ENCODE data around the gene GCC2. TPM values are rescaled to one million over a fixed set of nuclear protein-coding genes. Genes with fewer than 3 reads are reported as not detected.
"Not testable (repeated sequence)": the region's sequence is repeated elsewhere in the genome, so short reads cannot be mapped to it uniquely, and the experiment has no call there.

GCC2 gene
- total RNA-seq, 1 experiment from 2014 or later, result 22.0 TPM

DNA sequence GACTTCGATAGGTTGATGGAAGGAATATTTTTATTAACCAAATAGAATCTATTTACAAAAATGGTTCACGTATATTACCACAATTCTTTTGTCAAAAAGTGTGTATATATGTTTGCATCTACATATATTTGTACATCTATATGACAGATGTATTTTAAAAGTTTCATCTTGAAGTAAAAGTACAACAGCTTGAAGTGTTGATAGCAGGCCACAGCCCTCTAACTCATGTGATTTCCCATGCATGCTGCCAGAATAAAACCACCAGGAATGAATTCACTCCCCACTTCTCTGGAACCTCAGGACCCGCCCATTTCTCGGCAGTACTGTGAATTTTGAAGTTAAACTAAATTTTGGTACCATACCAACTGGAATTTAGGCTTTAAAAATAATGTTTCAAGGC is 58.6 kb downstream of the GCC2 start:
- not testable (repeated sequence) for DNase-seq; H3K9me3 ChIP-seq (ENCODE audit: low read length); H2AFZ ChIP-seq (ENCODE audit: low read length); H3K4me2 ChIP-seq (ENCODE audit: low read depth, low read length, poor library complexity, severe bottlenecking); H3K27me3 ChIP-seq (ENCODE audit: low read length); H3K36me3 ChIP-seq (ENCODE audit: insufficient read depth, low read length); H4K20me1 ChIP-seq (ENCODE audit: insufficient read depth, low read depth, low read length); H3K27ac ChIP-seq (ENCODE audit: low read length); H3K4me3 ChIP-seq (ENCODE audit: low read length); H3K9me2 ChIP-seq (replicated peaks; ENCODE audit: insufficient read depth, low read length); H3K9ac ChIP-seq (ENCODE audit: low read length); H3K79me2 ChIP-seq (ENCODE audit: low read length); H3K4me1 ChIP-seq (ENCODE audit: low read length)

DNA sequence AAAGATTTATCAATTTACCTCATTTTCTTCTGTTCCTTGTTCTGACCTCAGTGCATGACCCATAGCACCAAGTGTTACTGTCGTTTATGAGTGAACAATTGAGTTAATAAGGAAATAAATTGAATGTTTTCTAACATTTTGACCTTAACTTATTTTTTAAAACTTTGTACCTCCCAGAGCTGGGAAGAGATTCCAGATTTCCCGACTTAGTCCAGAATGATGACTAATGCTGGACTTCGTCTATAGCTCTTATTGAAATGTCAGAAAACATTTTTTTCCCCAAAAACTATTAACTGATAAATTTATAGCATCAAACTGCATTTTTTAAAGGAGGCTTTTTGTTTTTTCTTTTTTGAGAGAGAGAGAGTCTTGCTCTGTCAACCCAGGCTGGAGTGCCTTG is 63.4 kb downstream of the GCC2 start:
- not testable (repeated sequence) for H4K20me1 ChIP-seq (ENCODE audit: insufficient read depth, low read depth, low read length); H3K4me3 ChIP-seq (ENCODE audit: low read length); H3K27me3 ChIP-seq (ENCODE audit: low read length); H3K27ac ChIP-seq (ENCODE audit: low read length); H3K9me3 ChIP-seq (ENCODE audit: low read length); H3K9ac ChIP-seq (ENCODE audit: low read length); H3K36me3 ChIP-seq (ENCODE audit: insufficient read depth, low read length); DNase-seq; H2AFZ ChIP-seq (ENCODE audit: low read length); H3K4me2 ChIP-seq (ENCODE audit: low read depth, low read length, poor library complexity, severe bottlenecking); H3K9me2 ChIP-seq (replicated peaks; ENCODE audit: insufficient read depth, low read length); H3K4me1 ChIP-seq (ENCODE audit: low read length); H3K79me2 ChIP-seq (ENCODE audit: low read length)

DNA sequence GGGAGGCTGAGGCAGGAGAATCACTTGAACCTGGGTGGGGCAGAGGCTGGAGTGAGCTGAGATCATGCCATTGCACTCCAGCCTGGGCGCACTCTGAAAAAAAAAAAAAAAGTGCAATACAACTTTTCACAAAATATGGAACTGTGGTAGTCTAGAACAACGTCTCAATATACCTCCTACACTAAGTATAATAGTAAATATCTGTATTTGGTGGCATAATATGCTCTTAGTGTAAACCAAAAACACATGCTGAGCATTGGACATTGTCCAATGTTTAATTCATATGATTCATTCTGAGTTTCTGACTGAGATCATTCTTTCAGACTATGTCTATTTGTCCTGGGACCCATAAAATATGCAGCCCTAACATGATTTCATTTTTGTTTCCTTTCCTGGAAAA is 65.5 kb downstream of the GCC2 start:
- not testable (repeated sequence) for H3K9ac ChIP-seq (ENCODE audit: low read length); H4K20me1 ChIP-seq (ENCODE audit: insufficient read depth, low read depth, low read length); H3K27ac ChIP-seq (ENCODE audit: low read length); H3K36me3 ChIP-seq (ENCODE audit: insufficient read depth, low read length); H3K79me2 ChIP-seq (ENCODE audit: low read length); H3K27me3 ChIP-seq (ENCODE audit: low read length); H3K4me1 ChIP-seq (ENCODE audit: low read length); H3K4me2 ChIP-seq (ENCODE audit: low read depth, low read length, poor library complexity, severe bottlenecking); H3K9me2 ChIP-seq (replicated peaks; ENCODE audit: insufficient read depth, low read length); H2AFZ ChIP-seq (ENCODE audit: low read length); H3K4me3 ChIP-seq (ENCODE audit: low read length); H3K9me3 ChIP-seq (ENCODE audit: low read length); DNase-seq

DNA sequence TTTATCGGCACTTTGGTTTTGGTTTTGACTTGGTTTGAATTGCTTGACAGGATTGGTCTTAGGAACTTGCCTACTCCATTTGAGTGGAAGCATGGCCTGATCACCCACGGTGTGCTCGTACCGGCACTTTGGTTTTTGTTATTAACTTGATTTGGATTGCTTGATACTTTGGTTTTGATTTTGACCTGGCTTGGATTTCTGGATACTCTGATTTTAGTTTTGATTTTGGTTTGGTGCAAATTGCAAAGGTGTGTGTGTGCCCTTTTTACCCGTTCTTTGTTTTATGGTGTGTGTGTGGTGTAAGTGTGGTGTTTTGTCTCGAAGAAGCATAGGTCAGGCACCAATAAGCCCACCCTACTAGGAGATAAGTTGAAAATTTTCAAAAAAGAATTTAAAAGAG is 75.7 kb downstream of the GCC2 start:
- not testable (repeated sequence) for H3K27ac ChIP-seq (ENCODE audit: low read length)

DNA sequence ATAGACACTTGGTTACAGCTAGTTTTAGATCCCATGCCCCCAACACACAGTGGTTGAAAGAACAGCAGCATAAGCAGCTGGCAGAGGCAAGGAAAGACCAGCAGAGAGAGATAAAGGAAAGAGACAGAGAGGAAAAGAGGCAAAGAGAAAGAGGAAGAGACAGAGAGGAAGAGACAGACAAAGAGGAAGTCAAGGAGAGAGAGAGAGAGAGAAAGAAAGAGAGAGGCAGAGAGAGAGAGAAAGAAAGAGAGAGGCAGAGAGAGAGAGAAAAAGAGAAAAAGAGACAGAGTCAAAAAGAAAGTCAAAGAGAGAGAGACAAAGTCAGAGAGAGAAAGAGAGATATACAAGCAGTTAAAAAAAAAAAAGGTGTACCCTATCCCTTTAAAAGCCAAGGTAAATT is 76.3 kb downstream of the GCC2 start:
- H3K4me1 ChIP-seq (ENCODE audit: low read length), result not testable (repeated sequence)

More for the DNA sequence above, 75.7 kb downstream of the GCC2 start:
- not testable (repeated sequence) for H3K9me3 ChIP-seq (ENCODE audit: low read length); H3K9me2 ChIP-seq (replicated peaks; ENCODE audit: insufficient read depth, low read length); H3K4me1 ChIP-seq (ENCODE audit: low read length); H4K20me1 ChIP-seq (ENCODE audit: insufficient read depth, low read depth, low read length); H3K4me2 ChIP-seq (ENCODE audit: low read depth, low read length, poor library complexity, severe bottlenecking); DNase-seq; H2AFZ ChIP-seq (ENCODE audit: low read length); H3K79me2 ChIP-seq (ENCODE audit: low read length); H3K4me3 ChIP-seq (ENCODE audit: low read length); H3K9ac ChIP-seq (ENCODE audit: low read length); H3K27me3 ChIP-seq (ENCODE audit: low read length); H3K36me3 ChIP-seq (ENCODE audit: insufficient read depth, low read length)

DNA sequence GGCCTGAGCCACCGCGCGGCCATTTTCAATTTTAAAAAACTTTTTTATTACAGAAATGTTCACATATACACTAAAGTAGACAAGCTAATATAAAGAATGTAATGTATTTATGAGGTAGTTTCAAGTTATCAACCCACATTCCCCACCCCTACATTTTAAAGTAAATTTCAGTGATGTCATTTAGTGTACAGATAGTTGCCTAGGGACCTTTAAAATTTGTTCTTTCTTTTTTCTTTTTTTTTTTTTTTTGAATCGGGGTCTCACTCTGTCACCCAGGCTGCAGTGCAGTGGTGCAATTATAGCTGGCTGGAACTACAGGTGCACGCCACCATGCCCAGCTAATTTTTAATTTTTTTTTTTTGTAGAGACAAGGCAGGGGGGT is 82.7 kb downstream of the GCC2 start:
- DNase-seq, result no peak
- no peaks in the 10 kb centered on the region for H3K36me3 ChIP-seq (ENCODE audit: insufficient read depth, low read length)
- no peak overlapping the region for H2AFZ ChIP-seq (ENCODE audit: low read length)
- no peaks in the 10 kb centered on the region; the same call in 1 of the 2 replicates for H3K79me2 ChIP-seq (ENCODE audit: low read length)
- no peaks in the 10 kb centered on the region for H3K27me3 ChIP-seq (ENCODE audit: low read length)
- no peak overlapping the region for H3K9ac ChIP-seq (ENCODE audit: low read length)
- no peaks in the 10 kb centered on the region for H4K20me1 ChIP-seq (ENCODE audit: insufficient read depth, low read depth, low read length)
- no peak overlapping the region for H3K4me3 ChIP-seq (ENCODE audit: low read length)
- peaks cover 19% of the 10 kb centered on the region for H3K4me1 ChIP-seq (ENCODE audit: low read length)
- no peaks in the 10 kb centered on the region for H3K9me3 ChIP-seq (ENCODE audit: low read length)
- no peaks in the 10 kb centered on the region for H3K9me2 ChIP-seq (replicated peaks; ENCODE audit: insufficient read depth, low read length)
- H3K27ac ChIP-seq (ENCODE audit: low read length), result no peak overlapping the region
- no peak overlapping the region for H3K4me2 ChIP-seq (ENCODE audit: low read depth, low read length, poor library complexity, severe bottlenecking)

More for the DNA sequence above, 76.3 kb downstream of the GCC2 start:
- not testable (repeated sequence) for H3K79me2 ChIP-seq (ENCODE audit: low read length); H3K9me3 ChIP-seq (ENCODE audit: low read length); H2AFZ ChIP-seq (ENCODE audit: low read length); H3K36me3 ChIP-seq (ENCODE audit: insufficient read depth, low read length); H4K20me1 ChIP-seq (ENCODE audit: insufficient read depth, low read depth, low read length); H3K4me2 ChIP-seq (ENCODE audit: low read depth, low read length, poor library complexity, severe bottlenecking); H3K4me3 ChIP-seq (ENCODE audit: low read length); H3K9me2 ChIP-seq (replicated peaks; ENCODE audit: insufficient read depth, low read length); H3K27me3 ChIP-seq (ENCODE audit: low read length); H3K27ac ChIP-seq (ENCODE audit: low read length); DNase-seq; H3K9ac ChIP-seq (ENCODE audit: low read length)

DNA sequence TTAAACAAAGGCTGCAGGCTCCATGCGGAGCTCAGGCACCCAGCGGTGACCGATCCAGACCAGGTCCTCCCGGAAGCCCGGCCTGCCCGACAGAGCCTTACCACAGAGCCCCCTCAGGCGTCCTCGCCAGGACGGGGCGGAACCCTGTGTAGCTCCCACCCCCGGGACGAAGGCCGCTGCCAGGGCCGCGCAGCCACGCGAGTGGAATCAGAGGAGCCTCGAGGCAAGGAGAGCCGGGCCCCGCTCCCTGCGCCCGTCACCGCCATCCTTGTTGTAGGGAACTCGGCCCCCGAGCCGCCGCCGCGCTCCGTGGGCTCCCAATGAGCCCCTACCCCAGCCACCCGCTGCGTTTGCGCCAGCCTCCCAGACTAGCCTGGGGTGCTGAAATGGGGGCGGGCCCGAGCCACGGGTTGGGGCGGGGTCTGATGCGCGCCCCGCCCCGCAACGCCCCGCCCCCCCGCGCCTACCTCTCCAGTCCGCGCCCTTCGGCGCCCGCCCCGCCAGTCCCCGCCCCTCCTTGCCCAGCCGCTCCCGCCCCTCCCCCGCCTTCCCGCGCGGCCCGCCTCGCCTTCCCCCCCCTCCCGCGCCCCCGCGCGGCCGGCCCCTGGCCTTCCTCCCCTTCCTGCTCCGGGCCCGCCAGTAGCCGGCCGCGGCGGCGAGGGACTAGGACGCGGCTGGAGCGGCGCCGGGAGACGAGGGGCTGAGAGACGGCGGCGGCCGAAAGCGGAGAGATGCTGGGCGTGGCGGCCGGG is 85.0 kb downstream of the GCC2 start, which contains the start of gene LIMS1:
TSS of gene LIMS1 (plus strand) at position 639 of the 752 bp plus-strand sequence. CDS start at position 732, 93 bp downstream.
- peaks cover 19% of the 10 kb centered on the region for H3K4me1 ChIP-seq (ENCODE audit: low read length)
- no peaks in the 10 kb centered on the region for H3K36me3 ChIP-seq (ENCODE audit: insufficient read depth, low read length)
- no peaks in the 10 kb centered on the region for H3K9me2 ChIP-seq (replicated peaks; ENCODE audit: insufficient read depth, low read length)
- H3K4me3 ChIP-seq (ENCODE audit: low read length), result peak within 1 kb of the TSS; percentile 91
- peak within 1 kb of the TSS; percentile 99 for H2AFZ ChIP-seq (ENCODE audit: low read length)
- peak within 1 kb of the TSS; percentile 96 for H3K4me2 ChIP-seq (ENCODE audit: low read depth, low read length, poor library complexity, severe bottlenecking)
- H3K27ac ChIP-seq (ENCODE audit: low read length), result no peak within 1 kb of the TSS
- peak; percentile 90 for DNase-seq
- H3K9ac ChIP-seq (ENCODE audit: low read length), result peak within 1 kb of the TSS; percentile 87
- no peaks in the 10 kb centered on the region for H3K9me3 ChIP-seq (ENCODE audit: low read length)
- peaks cover 4% of the 10 kb centered on the region; the same call in 1 of the 2 replicates for H4K20me1 ChIP-seq (ENCODE audit: insufficient read depth, low read depth, low read length)
- H3K79me2 ChIP-seq (ENCODE audit: low read length), result no peaks in the 10 kb centered on the region; the same call in 1 of the 2 replicates
- no peaks in the 10 kb centered on the region for H3K27me3 ChIP-seq (ENCODE audit: low read length)

DNA sequence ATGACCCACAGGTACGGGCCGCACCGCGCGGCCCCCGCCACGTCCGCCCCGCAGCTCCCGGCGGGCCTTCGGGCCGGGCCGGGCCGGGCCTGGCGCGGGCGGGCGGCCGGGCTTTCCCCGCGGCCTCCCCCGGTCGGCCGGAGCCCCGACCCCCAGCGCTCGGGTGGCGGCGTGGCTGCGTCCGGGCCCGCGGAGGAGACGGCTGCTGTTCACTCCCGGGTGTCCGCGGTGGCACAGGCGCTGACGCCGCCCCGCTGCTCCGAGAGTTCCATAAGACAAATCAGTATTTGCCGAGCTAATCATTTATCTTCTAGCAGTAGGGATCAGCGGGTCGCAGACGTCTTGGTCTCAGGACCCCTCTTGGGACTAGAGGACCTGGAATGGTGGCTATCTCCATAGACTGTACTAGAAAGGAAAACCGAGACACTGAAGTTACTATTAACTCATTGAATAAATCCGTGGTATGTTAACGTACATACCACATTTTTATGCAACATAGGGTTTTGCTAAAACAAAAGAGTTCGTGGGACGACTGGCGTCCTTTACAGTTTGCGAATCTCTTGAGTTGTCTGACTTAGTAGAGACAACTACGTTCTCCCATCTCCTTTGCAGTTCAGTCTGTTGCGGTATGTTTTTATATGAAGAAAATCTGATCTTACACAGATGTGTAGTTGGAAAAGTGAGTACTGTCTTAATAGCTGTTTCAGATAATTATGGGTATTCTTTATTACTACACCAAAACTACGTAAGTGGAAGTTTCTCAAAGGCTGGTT is 85.8 kb downstream of the GCC2 start:
- Histone ChIP-seq H3K9me3 (ENCODE audit: low read length) (no peaks in the 10 kb centered on the region), H3K4me1 (ENCODE audit: low read length) (peaks cover 19% of the 10 kb centered on the region), H3K27ac (ENCODE audit: low read length) (no peak overlapping the region), H3K79me2 (ENCODE audit: low read length) (no peaks in the 10 kb centered on the region; the same call in 1 of the 2 replicates), H3K9me2 (replicated peaks; ENCODE audit: insufficient read depth, low read length) (no peaks in the 10 kb centered on the region), H3K36me3 (ENCODE audit: insufficient read depth, low read length) (no peaks in the 10 kb centered on the region), H3K4me2 (ENCODE audit: low read depth, low read length, poor library complexity, severe bottlenecking) (peak overlapping the region; percentile 96), H4K20me1 (ENCODE audit: insufficient read depth, low read depth, low read length) (peaks cover 11% of the 10 kb centered on the region; the same call in 1 of the 2 replicates), H3K27me3 (ENCODE audit: low read length) (no peaks in the 10 kb centered on the region), H3K4me3 (ENCODE audit: low read length) (peak overlapping the region; percentile 91), H3K9ac (ENCODE audit: low read length) (peak overlapping the region; percentile 81), H2AFZ (ENCODE audit: low read length) (peak overlapping the region; percentile 79)
- peak; percentile 65 for DNase-seq
